Choroid plexus epithelial cell (primary cell): ENCODE results near the gene CKS1B.

Source experiments
- DNase-seq: peaks from one replicate; pipeline ENCODE4 v3.0.0-alpha.2; 2010; ENCODE audit warnings: low read depth
- H3K4me3 ChIP-seq: 2 replicates; pipeline ENCODE4 v1.5.1; 2011; ENCODE audit warnings: low read depth, mild to moderate bottlenecking, control low read depth, low read length, moderate library complexity
- TF ChIP-seq, protein P1 (sequence below): conservative IDR thresholded peaks from 2 replicates; pipeline ENCODE4 v1.5.1; 2011; ENCODE audit warnings: low read depth, mild to moderate bottlenecking, control low read depth, inconsistent platforms, low read length, moderate library complexity

Gene CKS1B

DNA sequence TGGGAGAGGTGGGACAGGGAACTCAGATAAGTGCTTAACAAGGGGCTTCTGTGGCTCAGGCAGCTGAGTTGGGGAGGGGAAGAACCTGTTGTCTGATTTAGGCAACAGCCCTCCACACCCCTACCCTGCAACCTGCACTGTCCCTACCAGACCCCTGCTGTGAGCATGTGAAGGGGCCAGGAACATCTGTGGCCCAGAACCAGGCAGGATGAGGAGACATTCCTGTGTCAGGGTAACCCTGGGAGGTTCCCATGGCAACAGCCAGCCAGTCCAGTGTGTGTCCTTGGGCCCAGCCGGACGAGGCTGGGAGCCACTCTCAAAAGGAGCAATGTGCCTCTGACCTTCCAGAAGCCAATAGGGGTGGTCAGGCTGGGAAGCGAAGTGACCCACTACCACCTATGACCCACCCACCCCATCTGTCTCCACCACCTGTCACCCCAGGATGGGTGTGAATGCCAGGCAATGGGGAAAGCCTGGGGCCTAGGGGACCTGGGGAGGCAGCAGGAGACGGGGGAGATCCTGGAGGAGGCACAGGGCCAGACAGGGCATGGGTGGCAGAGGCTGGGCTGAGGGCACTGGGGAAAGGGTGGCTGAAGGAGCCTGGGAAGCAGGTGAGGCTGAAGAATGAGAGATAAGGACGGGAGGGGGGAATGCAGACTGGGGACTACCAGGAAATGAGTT lies 33.0 kb upstream of the CKS1B start:
- TF ChIP-seq, protein P1, sequence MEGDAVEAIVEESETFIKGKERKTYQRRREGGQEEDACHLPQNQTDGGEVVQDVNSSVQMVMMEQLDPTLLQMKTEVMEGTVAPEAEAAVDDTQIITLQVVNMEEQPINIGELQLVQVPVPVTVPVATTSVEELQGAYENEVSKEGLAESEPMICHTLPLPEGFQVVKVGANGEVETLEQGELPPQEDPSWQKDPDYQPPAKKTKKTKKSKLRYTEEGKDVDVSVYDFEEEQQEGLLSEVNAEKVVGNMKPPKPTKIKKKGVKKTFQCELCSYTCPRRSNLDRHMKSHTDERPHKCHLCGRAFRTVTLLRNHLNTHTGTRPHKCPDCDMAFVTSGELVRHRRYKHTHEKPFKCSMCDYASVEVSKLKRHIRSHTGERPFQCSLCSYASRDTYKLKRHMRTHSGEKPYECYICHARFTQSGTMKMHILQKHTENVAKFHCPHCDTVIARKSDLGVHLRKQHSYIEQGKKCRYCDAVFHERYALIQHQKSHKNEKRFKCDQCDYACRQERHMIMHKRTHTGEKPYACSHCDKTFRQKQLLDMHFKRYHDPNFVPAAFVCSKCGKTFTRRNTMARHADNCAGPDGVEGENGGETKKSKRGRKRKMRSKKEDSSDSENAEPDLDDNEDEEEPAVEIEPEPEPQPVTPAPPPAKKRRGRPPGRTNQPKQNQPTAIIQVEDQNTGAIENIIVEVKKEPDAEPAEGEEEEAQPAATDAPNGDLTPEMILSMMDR: no peak
- no peak overlapping the region for H3K4me3 ChIP-seq
- no peak for DNase-seq

DNA sequence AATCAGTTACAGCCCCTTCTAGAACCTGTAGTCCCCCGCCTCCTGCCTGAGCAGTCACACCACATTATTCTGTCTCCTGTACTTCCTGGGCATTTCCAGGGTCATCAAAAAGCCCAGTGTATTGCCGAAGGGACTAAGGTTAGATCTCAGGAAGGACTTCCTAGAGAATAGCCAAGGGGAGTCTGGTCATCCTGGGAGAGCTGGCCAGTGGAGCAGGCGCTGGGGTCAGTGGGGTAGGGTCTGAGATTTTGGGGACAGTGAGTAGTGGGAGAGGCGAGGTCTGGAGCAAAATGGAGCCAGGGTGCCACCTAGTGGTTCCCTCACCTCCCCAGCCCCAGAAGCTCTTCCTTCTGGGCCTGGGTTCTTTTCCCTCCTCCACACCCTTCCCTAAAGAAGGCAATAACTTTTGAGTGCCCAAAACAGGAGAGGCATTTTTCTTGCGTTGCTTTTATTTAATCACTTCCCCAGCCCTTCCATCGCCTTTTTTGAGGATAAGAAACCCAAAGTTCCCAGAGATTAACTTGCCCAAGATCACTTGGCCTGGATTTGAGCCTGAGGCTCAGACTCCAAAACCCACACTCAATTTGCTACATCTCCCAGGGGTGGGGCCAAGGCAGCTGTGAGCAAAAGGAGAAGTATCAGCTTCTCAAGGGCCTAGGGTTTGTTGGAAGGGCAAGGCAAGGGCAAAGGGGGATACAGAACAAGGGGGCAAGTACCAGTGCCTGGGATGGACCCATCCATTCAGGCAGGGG lies 30.7 kb upstream of the CKS1B start:
- no peak overlapping the region for H3K4me3 ChIP-seq
- TF ChIP-seq, protein P1: peak; percentile 87
- DNase-seq: peak; percentile 48

DNA sequence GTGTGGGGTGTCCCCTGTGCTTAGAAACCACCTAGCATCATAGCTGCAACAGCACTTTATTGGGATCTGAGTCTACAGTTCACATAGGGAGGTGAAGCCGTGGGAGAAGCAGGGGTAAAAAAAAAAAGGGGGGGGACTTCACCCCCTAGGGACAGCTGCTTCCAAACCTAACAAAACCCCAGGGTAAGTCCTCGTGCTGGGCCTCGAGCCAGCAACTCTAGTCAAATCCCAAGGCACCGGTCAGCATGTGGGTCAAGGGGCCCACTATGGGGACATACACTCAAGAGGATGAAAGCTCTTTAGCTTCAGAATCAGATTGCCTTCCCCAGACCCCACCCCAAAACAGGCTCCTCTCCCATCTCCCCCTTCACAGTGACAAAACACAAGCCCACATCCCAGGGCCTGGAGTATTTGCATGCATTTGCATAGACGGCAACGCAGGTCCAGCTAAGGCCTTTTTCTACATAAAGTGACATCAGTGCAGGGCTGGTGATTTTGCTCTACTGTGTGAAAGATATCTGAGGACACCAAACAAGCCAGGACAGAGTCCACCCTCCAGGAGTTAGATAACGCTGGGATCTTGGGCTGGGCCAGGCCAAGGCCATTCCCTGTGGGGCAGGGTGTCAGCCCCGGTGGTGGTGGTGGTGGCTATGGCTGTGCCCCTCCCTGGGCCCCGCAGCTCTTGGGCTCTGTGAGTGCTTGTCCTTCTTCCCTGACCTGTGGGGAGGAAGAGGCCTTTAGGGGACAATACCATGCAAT lies 29.9 kb upstream of the CKS1B start:
- no peak overlapping the region for H3K4me3 ChIP-seq
- DNase-seq: no peak
- TF ChIP-seq, protein P1: no peak

DNA sequence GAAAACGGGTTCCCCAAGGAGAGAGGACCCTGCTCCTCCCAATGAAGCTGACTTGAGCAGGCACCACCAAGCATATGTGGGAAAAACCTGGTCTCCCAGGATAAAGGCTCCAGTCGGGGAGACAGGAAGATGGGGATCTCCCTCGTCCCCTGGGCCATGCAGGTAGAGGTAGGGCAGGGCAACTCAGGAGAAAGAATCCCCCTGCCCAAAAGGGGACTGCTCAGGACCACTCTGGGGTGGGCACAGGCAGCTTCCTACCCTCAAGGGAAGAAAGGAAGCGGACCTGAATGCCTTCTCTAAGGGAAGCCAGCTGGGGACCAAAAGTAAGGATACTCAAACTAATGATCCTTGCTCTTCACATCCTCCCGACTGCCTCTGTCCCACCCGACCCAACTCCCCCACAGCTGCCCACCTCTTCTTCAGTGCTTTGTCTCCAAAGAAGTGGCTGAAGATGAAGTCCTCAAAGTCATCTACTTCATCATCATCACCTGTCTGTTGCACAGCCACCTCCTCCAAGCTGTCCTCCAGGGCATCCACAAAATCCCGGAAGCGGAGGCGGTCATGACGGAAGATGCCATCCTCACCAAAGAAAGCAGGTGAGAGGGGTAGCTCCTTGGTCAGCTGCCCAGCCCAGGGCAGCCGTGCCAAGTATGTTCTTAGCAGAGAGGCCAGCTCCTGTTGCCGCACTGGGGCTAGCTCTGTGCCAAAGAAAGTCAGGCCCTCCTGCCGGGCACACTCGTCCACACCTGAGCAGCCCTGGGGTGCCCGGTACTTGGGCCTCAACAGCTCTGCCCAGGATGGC lies 29.1 kb upstream of the CKS1B start:
- no peak overlapping the region for H3K4me3 ChIP-seq
- TF ChIP-seq, protein P1: no peak
- no peak for DNase-seq

DNA sequence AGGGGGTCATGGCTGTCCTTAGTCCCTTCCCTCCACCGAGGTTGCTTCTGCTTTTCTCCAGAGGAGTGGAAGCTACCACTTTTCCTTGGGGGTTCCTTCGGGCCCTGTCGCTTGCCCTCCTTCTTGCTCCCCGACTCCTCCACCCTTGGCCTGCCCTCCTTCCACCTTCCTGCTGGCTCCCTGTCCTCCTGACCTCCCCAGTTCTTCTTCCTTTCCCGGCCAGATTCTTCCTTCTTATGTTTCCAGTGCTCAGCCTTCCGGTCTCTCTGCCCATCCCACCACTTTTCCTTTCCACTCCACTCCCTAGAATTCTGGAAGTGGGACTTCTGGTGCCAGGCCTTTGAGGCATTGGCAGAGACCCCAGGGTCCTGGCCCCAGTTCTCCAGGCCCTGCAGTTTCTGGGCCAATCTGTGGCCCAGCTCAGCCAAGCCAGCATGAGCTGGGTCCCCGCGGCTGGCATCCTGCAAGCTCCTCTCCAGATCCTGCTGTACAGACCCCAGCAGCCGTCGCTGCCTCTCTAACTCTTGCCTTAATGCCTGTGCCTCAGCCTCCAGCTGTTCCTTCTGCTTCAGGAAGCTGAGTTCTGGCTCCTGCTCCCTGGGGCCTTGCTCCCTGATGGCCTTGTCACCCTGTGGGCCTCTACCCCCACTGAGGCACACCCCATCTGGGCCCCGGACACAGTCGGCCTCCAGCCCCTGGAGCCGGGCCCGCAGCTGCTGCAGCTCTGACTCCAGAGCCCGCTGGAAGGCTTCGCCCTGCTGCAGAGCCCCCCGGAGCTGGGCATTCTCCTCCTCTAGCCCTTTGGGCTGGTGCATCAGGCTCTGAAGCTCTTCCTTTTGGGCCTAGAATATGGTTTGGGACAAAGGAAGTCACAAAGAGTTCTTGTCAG lies 28.3 kb upstream of the CKS1B start:
- TF ChIP-seq, protein P1: no peak
- no peak overlapping the region for H3K4me3 ChIP-seq
- no peak for DNase-seq

DNA sequence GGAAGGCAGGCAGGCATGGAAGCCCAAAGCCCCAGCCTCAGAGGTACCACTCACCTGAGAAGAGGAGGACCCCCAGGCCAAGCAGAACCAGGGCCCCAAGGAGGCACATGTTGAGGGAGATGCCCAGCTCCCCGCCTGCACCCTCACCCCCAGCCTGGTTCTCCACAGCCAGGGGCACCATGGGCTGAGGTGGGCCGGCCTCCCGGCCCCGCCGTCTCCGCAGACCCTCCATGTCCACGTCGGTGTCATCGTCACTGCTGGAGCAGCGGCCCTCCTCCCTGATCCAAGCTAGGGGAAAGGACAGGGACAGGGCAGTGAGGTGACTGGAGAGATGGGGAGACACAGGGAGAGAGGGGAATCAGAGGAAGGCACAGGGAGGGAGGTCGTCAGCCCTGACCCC lies 26.4 kb upstream of the CKS1B start:
- no peak for DNase-seq
- TF ChIP-seq, protein P1: no peak
- H3K4me3 ChIP-seq: no peak overlapping the region
